Hepatic stellate cell (primary cell): ENCODE results near the gene MAGEH1.
"Not testable (repeated sequence)": the region's sequence is repeated elsewhere in the genome, so short reads cannot be mapped to it uniquely, and the experiment has no call there.

Experiments
- DNase-seq: peaks from one replicate; pipeline ENCODE4 v3.0.0; 2011; ENCODE audit warnings: low spot score

MAGEH1 gene

GRCh38 chrX:55451990-55452832, at the start of gene MAGEH1:
Gene MAGEH1, plus strand, starts transcription at chrX:55452127. Its CDS starts 248 bp downstream, at chrX:55452375.
- DNase-seq = peak; percentile 54

GRCh38 chrX:55427079-55427478, 24.8 kb upstream of the MAGEH1 start:
- not testable (repeated sequence) for DNase-seq

- DNase-seq = not testable (repeated sequence)
Observed at GRCh38 chrX:55443468-55443867, 8.5 kb upstream of the MAGEH1 start.

GRCh38 chrX:55450259-55450658, 1.7 kb upstream of the MAGEH1 start:
- no peak for DNase-seq

GRCh38 chrX:55451141-55451540, 786 bp upstream of the MAGEH1 start:
- DNase-seq = no peak

GRCh38 chrX:55451626-55451989, 319 bp upstream of the MAGEH1 start:
- DNase-seq = no peak

- no peak for DNase-seq
Observed at GRCh38 chrX:55452833-55453124, 852 bp downstream of the MAGEH1 start.

- DNase-seq = not testable (repeated sequence)
Observed at GRCh38 chrX:55455708-55456107, 3.8 kb downstream of the MAGEH1 start.

GRCh38 chrX:55459426-55459825, 7.5 kb downstream of the MAGEH1 start:
- not testable (repeated sequence) for DNase-seq

- not testable (repeated sequence) for DNase-seq
Observed at GRCh38 chrX:55459926-55460325, 8.0 kb downstream of the MAGEH1 start.

- not testable (repeated sequence) for DNase-seq
Observed at GRCh38 chrX:55464050-55464449, 12.1 kb downstream of the MAGEH1 start.

GRCh38 chrX:55465108-55465507, 13.2 kb downstream of the MAGEH1 start:
- not testable (repeated sequence) for DNase-seq

GRCh38 chrX:55465791-55466190, 13.9 kb downstream of the MAGEH1 start:
- not testable (repeated sequence) for DNase-seq

GRCh38 chrX:55479956-55480355, 28.0 kb downstream of the MAGEH1 start:
- DNase-seq = not testable (repeated sequence)

- no peak for DNase-seq
Observed at GRCh38 chrX:55480390-55481062, 28.6 kb downstream of the MAGEH1 start.

- no peak for DNase-seq
Observed at GRCh38 chrX:55484948-55485347, 33.0 kb downstream of the MAGEH1 start.

GRCh38 chrX:55486736-55487135, 34.8 kb downstream of the MAGEH1 start:
- DNase-seq = no peak

GRCh38 chrX:55487143-55487542, 35.2 kb downstream of the MAGEH1 start:
- no peak for DNase-seq

GRCh38 chrX:55488006-55488592, 36.2 kb downstream of the MAGEH1 start:
- DNase-seq = no peak

- DNase-seq = peak; percentile 31
Observed at GRCh38 chrX:55488593-55489313, 36.8 kb downstream of the MAGEH1 start.

GRCh38 chrX:55489314-55490009, 37.5 kb downstream of the MAGEH1 start, which contains the start of gene USP51:
Gene USP51, minus strand, starts transcription at chrX:55489848. Its CDS starts 909 bp downstream, at chrX:55488939.
- peak; percentile 34 for DNase-seq

GRCh38 chrX:55490121-55490520, 38.2 kb downstream of the MAGEH1 start:
- no peak for DNase-seq
